HuH-7 (cell line): ENCODE data around the gene SMIM3.
"Not testable (repeated sequence)": the region's sequence is repeated elsewhere in the genome, so short reads cannot be mapped to it uniquely, and the experiment has no call there.

ENCODE experiments used
- DNase-seq: peaks from one replicate; pipeline ENCODE4 v3.0.0; 2011; ENCODE audit warnings: low spot score

SMIM3 gene

DNA sequence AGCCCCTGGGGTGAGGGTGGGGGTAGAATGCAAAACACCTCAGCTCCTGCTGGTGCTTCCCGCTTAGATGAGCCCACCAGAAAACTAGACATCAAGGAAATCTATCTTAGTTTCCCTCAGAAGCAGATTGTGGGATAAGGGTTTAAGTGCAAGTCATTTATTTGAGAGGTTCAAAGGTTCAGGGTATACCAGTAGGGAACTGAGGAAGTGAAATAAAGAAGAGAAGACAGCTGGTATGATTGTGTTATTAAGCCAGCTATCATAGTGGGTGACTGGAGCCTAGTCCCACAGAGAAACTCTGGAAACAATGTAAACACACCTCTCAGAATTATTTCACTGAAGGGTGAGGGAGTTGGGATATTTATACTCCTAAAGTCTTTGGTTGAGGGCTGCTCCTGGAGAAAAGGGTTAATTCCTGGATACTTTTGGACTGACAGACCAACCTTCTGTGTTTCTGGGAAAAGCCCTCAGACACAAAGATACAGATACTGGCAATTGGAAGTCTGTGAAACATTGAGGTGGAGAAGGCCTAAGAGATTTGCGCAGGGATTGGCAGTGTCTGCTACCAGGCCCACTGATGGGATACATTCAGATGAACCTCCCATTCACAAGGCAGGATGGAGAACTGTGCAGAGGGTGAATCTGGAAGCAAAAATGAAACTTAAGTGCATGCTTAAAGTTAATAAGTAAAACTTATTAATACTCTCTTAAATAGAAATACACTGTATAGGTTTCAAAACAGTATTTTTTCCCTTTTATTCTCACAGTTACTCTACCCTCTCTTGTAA is 13.4 kb upstream of the SMIM3 start:
- DNase-seq = no peak

DNA sequence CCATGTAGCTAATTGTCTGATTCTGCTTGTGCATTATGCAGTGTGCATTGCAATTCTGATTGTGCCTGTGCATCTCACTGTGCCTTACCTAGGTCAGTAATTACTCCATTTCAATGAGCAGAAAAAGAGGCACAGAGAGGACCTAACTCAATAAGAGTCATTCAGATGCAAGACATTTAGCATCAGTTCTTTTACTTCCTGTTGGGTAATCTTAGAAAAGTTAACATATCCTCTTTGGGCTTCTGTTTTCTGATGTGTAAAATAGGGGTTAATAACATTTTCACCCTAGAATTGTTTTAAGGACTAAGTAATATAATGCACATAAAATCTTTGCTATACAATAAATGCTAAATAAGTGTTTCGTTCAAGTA is 12.8 kb upstream of the SMIM3 start:
- no peak for DNase-seq

DNA sequence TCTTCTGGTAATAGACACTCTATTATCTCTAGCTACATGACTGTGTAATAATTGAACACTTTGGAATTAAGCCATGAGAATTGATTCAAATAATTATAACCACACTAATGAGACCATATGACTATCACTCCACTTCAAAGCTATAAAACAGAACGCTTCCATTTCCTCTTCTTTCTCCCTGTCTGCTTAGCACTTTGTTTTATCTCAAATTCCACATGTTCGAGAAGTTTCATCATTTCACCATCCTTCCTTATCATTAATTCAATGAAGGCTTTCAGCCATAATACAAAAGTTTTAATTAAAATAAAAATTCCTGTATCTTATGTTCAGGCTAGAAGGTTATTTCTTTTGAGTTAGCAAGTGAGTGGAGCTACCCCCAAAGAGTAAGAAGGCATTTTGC is 12.3 kb upstream of the SMIM3 start:
- no peak for DNase-seq

DNA sequence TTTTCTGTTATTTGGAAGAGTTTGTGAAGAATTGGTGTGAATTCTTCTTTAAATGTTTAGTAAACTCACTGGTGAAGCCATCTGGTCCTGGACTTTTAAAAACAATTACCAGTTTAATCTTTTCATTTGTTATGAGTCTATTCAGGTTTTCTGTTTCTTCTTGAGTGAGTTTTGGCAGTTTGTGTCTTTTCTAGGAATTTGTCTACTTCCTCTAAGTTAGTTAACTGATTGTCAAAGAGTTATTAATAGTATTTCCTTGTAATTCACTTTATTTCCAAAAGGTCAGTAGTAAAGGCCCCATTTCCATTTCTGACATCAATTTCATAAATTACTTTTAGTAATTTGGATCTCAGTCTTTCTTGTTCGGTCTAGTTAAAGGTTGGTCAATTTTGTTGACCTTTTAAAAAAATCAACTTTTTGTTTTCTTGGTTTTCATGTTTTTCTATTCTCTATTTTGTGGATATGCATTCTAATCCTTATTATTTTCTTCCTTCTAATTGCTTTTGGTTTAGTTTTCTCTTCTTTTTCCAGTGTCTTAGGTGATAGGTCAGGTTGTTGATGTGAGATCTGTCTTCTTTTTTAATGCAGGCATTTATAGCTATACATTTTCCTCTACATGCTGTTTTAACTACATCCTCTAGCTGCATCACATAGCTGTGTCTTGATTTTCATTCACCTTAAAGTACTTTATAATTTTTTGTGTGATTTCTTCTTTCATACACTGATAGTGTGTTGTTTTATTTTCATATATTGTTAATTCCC is 7.3 kb upstream of the SMIM3 start:
- DNase-seq = no peak

DNA sequence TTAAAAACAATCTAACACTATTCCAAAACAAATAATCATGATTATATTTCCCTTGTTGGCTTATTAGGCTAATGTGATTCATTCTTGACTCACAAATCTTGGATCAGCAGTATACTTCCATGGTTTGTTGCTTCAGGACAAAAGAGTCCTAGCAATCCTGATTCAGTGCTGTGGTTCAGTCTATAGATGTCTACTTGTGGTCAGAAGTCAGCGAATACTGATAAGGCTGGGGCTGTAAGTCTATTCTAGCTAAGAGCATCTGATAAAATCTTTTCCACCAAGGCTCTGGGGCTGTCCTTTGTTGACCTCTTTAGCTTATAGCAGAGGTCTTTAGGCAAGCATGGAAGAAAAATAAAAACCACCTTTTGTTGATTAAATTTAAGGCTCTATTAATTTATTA is 4.4 kb upstream of the SMIM3 start:
- DNase-seq = no peak

DNA sequence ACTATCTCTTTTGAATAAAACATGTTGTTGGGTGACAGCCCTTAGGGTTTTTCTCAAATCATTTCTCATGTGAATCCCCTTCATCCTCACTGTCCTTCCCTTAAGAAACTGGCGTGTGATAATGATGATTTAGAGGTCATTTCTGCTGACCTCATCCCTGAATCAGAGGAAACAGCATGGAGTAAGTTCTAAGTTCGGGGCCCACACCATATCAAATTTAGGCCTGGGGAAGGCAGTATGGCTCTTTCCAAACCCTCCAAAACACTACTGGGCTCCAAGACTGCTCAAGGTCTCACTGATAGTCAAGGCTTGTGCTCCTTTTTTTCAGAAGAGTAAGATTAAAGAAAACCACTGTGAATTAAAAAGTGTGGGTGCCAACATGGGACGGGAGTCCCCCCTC is 872 bp upstream of the SMIM3 start:
- DNase-seq = no peak

DNA sequence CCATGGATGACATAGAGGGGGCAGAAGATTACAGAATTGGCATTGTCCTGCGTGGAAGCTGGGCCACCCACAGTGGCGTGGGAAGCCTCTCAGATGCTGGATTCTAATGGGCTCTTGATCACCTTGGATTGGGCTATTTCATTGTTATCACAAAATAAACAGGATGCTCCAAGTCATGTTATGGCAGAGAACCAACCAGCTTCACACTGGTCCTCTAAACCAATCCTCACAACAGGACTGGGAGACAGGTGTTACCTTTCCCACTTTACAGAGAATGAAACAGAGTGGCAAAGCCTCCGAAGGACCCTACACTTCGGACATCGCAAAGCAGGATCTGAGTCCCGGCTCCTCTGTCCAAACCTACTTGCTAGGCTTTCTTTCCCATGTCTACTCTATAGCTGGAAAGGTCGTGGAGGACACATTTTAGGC is 455 bp upstream of the SMIM3 start:
- peak; percentile 13 for DNase-seq

DNA sequence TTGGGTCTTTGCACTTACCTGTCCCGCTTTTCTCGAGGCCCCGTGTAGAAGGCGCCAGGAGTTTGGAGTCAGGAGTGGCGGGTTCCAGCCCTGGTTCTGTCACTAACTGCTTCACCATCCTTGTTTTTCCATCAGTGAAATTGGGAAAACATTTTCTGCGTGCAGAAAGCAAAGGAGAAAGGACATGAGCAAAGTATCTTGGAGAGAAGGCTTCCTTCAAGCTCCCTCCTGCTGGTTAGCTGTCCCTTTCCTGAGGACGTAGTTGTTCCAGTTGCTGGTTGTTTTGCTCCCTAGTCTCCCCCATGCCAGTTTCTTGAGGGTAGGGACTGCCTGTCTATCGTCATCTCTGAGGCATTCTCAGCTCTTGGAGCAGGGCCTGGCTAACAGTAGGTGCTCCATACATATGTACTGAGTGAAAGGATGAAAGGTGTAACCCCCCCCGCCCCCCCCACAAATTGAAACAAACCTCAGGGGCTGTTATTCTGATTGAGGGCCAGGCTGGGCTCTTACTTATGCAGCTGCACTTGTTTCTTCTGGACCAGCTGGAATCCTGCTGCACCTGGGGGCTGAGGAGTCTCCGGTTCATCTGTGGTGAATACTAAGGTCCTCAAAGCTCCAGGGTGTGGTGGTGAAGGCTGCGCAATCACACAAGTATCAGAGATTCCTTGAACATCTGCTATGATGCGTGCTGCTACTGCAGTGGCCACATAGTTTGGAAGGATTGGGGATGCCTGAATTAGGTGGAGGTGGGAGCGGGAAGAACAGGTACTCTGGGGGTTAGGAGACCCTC is 1.0 kb downstream of the SMIM3 start:
- no peak for DNase-seq

DNA sequence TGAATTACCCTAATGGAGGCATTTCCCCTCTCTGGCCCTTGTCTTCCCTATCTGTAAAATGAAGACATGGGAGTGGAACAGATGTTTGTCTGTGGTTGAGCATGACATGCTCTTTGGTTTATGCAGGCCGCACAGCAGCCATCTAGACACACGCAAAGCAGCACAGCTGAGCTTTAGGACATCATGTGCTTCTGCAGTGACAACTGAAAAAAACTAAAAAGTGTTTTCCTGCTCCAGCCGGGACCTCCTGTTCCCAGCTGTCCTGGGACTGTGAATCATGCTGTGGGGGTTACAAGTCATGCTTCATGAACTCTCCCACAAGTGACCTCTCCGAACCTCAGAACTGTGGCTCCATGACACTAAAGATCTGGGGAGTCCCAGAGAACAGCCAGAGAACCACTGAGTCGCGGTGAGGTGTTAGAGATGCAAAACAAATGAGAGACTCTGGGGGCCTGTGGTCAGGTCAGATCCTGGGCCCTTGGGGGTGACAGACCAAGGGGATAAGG is 1.7 kb downstream of the SMIM3 start:
- no peak for DNase-seq

DNA sequence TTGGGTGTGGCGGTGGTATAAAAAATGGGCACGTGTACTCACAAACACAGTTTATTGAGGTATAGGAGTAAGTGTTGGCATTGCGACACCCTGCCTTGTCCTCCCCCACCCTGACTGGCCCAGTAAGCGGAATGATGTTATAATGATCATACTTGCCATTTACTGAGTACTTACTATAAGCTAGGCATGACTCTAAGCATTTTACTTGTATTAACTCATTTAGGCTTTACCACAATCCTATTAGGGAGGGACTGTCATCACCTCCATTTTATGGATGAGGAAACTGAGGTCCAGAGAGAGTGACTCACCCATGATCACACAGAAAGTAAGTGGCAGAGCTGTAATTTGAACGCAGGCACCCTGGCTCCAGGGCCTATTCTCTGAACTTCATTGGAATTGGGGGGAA is 2.3 kb downstream of the SMIM3 start:
- DNase-seq = no peak

DNA sequence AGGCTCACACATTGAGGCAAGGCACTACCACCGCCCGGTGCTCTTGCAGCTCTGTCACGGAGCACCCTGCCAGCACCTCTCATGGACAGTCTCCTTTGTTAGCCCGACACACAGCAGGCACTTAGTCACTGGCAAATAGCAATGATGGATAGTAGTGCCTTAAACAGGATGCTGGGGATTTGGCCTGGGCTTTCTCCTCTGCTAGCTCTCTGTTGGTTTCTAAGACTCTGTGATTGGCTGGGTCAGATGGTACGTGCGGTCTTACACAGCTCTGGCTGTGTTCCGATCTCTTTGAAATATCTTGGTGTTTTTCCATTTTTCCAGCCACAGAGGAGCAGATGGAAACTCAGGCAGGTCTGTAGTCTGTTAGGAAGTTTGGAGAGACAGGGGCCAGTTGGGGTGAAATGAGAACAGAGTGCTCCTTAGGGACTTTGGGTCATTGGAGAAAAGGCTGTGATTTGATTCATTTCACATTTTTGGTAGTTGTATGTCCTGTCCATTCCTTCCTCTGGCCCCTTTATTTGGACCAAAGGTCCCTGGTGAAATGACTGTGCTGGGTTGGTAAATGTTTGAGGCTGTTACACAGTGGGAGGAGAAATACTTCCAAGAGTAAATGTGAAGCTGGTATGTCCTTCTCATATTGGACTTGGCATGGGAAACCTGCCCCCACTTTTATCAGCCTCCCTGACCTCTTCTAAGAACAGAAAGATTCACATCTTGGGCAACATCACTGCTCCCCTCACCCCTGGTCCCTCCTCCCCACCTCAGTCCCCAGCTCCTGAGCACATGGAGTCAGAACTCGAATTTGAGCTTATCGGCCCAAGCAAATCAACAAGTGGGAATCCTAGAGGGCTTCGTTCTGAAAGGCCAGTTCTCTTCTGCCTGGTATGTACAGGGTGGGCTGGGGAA is 3.4 kb downstream of the SMIM3 start:
- DNase-seq = no peak

DNA sequence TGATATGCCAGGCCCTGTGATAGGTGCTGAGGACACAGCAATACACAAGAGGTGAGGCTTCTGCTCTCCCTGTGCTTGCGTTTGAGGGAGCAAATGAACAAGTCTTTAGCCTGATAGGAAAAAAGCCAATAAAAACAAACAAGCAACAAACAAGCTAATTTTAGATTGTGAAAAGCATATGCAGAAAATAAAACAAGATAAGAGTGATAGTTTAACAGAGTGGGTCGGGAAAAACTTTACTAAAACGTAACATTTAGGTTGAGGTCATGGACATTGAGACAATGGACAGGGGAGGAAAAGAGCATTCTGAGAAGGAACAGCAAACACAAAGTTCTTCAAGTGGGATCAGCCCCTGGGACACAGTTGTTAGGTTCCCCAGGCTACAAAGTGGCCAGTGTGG is 4.3 kb downstream of the SMIM3 start:
- no peak for DNase-seq

DNA sequence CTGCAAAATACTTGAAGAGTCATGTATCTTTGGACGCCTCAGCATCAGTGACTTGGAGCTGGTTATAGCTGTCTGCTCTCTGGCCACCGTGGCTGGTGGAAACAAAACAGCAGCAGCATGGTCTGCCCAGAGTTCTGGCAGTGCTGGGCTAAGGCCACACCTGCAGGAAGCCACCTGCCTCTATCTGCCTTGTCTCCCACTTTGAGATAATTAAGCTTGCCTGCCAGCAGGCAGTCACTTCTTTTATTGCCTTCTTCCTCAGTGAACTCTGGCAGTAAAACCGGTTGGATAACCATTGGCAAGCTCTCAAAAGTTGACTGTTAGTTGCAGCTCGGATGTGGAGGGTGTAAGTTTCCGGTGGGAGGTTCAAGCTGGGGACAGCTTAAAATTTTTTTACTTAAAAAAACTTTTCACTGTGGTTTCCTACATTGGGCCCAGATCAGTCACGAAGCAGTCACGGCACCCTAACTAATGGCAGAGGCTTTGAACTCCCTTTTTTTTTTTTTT is 4.9 kb downstream of the SMIM3 start:
- peak; percentile 12 for DNase-seq

DNA sequence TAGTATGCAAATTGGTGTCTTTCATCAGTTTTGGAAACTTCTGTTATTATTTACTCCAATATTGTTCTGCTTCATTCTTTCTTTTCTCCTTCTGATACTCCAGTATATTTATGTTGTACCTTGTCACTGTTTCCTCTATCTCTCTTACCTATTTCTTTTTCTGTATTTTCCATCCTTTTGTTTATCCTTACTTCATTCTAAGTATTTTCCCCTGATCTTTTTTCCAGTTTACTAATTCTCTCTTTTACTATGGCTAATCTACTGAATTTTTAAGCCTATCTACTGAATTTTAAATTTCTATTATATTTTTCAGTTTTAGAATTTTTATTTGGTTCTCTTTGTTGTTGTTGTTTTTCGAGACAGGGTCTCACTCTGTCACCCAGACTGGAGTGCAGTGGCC is 7.4 kb downstream of the SMIM3 start:
- no peak for DNase-seq

DNA sequence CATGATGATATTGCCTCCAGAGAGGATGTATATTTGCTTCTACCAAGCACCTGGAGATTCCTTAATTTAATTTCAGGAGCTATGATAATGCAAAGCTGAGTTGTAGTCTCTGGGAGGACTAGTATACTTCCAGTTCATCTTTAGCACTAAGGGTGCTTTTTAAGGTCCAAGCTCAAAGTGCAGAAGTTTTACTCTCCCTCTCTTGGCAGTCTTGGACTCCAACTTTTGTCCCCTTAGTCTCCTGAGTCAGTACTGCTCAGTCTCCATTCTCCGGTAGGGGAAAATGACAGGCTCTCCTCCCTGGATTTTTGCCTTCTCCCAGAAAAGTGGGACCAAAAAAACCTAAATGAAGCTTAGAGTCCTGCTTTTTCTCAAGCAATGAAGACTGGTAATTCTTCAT is 8.3 kb downstream of the SMIM3 start:
- DNase-seq = no peak

DNA sequence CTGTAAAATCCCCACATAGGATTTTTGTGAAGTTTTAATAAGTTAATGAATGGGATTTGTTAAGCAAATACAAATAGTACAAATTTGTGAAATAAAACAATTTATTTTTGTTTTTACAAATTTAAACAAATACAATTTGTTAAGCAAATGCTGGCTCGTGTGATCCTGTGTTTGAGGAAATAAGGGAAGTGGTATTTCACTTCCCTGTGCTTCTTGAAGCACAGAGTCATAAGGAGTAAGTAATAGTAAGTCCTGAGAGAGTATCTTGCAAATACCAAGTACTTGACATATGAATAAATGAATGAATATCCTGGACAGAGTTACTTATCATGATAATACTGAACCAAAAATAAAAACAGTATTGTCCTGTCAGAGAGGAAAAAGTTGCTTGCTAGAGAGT is 9.1 kb downstream of the SMIM3 start:
- DNase-seq = no peak

DNA sequence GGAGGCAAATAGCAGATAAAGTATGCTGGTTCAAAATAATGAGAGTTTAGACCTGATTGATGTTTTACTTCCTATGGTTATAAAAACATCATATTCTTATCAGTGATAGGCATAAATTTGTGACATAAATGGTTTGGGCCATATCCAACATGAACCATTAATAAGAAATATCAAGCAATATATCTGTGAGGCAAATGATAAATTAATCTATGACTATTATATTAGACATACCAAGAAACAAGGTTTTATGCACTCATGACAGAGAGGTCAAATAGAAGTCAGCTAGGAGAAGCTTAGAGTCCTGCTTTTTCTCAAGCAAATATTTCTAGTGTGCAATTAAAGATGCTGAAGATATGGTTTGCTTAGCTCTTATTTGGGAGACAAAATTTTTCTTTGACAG is 10.4 kb downstream of the SMIM3 start:
- no peak for DNase-seq

DNA sequence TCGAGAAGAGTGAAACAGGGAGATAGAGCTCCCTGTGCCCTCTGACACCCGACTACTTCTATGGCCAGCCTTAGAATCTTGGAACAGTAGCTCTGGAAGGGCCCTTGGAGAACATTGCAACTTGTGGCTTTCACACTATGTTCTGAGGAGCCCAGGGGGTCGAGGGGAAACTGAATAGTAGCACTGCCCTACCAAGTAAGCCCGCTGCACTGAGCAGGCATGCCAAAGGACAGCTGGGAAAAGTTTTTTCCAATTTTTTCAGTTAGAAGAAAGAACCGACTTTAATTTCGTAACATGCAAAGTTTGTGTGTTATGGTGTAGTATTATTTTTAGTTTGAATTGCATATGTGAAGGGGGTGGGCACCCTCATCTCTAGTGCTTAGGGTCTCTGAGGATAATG is 10.9 kb downstream of the SMIM3 start:
- no peak for DNase-seq

DNA sequence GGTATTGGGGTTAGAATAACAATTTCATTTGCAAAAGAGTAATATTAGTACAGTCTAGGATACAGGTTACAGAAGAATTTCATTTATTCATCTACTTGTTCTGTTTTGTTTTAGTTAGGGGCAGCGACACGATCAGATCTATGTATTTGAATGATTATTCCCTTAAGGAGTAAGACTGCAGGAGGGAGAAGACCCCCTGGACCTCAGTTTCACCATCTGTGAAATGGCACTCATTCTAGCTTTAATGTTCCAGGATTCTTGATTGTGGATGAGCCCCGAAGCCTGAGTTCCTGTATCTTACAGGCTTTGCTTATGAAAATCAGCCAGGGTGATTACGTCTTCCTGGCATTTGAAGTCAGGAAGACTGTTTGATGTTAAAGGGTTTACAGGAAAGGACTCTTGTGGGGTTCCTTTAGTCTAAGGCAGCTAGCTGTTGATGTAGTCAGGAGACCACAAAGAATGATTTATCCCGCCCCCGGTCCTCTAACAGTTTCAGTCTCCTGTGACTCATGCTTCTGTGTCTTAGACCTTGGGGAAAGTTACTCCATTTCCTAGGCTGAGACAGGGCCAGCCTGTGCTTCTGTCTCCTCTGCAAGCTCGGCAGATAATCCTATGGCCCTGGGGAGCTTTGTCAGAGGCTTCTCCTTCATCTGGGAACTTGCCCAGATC is 11.5 kb downstream of the SMIM3 start:
- no peak for DNase-seq

DNA sequence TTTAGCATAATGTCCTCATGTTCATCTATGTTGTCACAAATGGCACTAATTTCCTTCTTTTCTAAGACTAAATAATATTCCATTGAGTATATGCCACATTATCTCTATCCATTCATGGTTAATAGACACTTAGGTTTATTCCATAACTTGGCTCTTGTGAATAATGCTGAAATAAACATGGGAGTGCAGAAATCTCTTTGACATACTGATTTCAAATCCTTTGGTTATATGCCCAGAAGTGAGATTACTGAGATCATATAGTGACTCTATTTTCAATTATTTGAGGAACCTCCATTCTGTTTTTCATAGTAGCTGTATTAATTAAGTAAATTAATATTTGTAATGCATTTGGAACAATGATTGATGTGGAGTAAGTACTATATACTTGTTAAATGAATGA is 13.0 kb downstream of the SMIM3 start:
- DNase-seq = no peak

DNA sequence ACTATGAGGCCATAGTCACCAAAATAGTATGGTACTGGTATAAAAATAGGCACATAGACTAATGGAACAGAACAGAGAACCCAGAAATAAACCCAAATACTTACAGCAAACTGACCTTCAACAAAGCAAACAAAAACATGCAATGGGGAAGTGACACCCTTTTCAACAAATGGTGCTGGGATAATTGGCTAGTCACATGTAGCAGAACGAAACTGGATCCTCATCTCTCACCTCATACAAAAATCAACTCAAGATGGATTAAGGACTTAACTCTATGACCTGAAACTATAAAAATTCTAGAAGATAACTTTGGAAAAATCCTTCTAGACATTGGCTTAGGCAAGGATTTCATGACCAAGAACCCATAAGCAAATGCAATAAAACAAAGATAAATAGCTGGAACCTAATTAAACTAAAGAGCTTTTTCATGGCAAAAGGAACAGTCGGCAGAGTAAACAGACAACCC is 14.9 kb downstream of the SMIM3 start:
- not testable (repeated sequence) for DNase-seq
